Measurements from ENCODE around the gene SERF1A. TPM values are rescaled to one million over a fixed set of nuclear protein-coding genes. Genes with fewer than 3 reads are reported as not detected.
"Not testable (repeated sequence)": the region's sequence is repeated elsewhere in the genome, so short reads cannot be mapped to it uniquely, and the experiment has no call there.

Gene SERF1A
- total and polyA plus RNA-seq, 9 of the 15 experiments (the other 6 are each of a cell fraction or from before 2014, with no cell fraction given): 0.71 to 4.0 (median 2.9) TPM

DNA sequence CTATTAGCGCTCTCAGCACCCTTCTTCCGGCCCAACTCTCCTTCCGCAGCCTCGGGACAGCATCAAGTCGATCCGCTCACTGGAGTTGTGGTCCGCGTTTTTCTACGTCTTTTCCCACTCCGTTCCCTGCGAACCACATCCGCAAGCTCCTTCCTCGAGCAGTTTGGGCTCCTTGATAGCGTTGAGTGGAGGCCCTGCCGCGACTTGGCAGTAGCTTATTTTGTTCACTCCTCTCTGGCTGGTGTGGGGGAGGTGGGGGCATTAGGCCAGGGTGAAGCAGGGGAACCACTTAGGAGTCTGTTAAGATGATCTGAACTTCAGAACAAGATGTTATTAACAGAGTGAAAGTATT lies 24.7 kb downstream of the SERF1A start:
- DNase-seq (ENCODE audit: extremely low read depth in 1 of 4, low spot score in 3 of 4); H3K9me1 ChIP-seq (ENCODE audit: control insufficient read depth, insufficient read depth, low read length); POLR2A ChIA-PET; H3K36me3 ChIP-seq (ENCODE audit: control insufficient read depth, insufficient read depth, low read length); H3K4me2 ChIP-seq (ENCODE audit: insufficient read depth, low read length); H3K4me1 ChIP-seq (replicated peaks in 1 of 2; ENCODE audit: control insufficient read depth in 2 of 2, insufficient read depth in 2 of 2, low read length in 2 of 2); H3K9ac ChIP-seq (ENCODE audit: insufficient read depth in 1 of 2, low read depth in 2 of 2, low read length in 2 of 2); H2AFZ ChIP-seq (ENCODE audit: low read depth, low read length); H4K20me1 ChIP-seq (replicated peaks; ENCODE audit: control insufficient read depth, insufficient read depth, low read length); CTCF ChIA-PET (ENCODE audit: low intra/inter-chr PET ratio); H3K27me3 ChIP-seq (ENCODE audit: control insufficient read depth in 2 of 2, insufficient read depth in 2 of 2, low read length in 2 of 2); BruUV-seq (replicated peaks); intact Hi-C loops (cut with micrococcal nuclease); H3K9me3 ChIP-seq (replicated peaks; ENCODE audit: control insufficient read depth, insufficient read depth, low read depth, low read length); H3K27ac ChIP-seq (ENCODE audit: extremely low read depth, low read depth, low read length); in situ Hi-C loops (cut with MboI); H3K4me3 ChIP-seq; H3K79me2 ChIP-seq (ENCODE audit: control insufficient read depth, insufficient read depth, low read length): not testable (repeated sequence)
- peak; percentile 51 for FAIRE-seq
- no CpG with 5 or more reads among the region's 16 CpGs for WGBS (ENCODE audit: insufficient coverage, low coverage, missing lambda C conversion rate)
- ATAC-seq: peak; percentile 81

- H3K36me3 ChIP-seq (ENCODE audit: control insufficient read depth, insufficient read depth, low read length); CTCF ChIA-PET (ENCODE audit: low intra/inter-chr PET ratio); H3K79me2 ChIP-seq (ENCODE audit: control insufficient read depth, insufficient read depth, low read length); H3K9ac ChIP-seq (ENCODE audit: insufficient read depth in 1 of 2, low read depth in 2 of 2, low read length in 2 of 2); H3K4me1 ChIP-seq (replicated peaks in 1 of 2; ENCODE audit: control insufficient read depth in 2 of 2, insufficient read depth in 2 of 2, low read length in 2 of 2); H3K4me3 ChIP-seq; H3K4me2 ChIP-seq (ENCODE audit: insufficient read depth, low read length); H2AFZ ChIP-seq (ENCODE audit: low read depth, low read length); in situ Hi-C loops (cut with MboI); H3K27ac ChIP-seq (ENCODE audit: extremely low read depth, low read depth, low read length); H3K9me1 ChIP-seq (ENCODE audit: control insufficient read depth, insufficient read depth, low read length); H3K9me3 ChIP-seq (replicated peaks; ENCODE audit: control insufficient read depth, insufficient read depth, low read depth, low read length); BruUV-seq (replicated peaks); DNase-seq (ENCODE audit: extremely low read depth in 1 of 4, low spot score in 3 of 4); POLR2A ChIA-PET; intact Hi-C loops (cut with micrococcal nuclease); H3K27me3 ChIP-seq (ENCODE audit: control insufficient read depth in 2 of 2, insufficient read depth in 2 of 2, low read length in 2 of 2); H4K20me1 ChIP-seq (replicated peaks; ENCODE audit: control insufficient read depth, insufficient read depth, low read length); FAIRE-seq: not testable (repeated sequence)
- WGBS (ENCODE audit: insufficient coverage, low coverage, missing lambda C conversion rate): no CpG with 5 or more reads among the region's 6 CpGs
- peak; percentile 45 for ATAC-seq
These were observed 31.4 kb downstream of the SERF1A start for GRCh38 chr5:70931709-70932368.

DNA sequence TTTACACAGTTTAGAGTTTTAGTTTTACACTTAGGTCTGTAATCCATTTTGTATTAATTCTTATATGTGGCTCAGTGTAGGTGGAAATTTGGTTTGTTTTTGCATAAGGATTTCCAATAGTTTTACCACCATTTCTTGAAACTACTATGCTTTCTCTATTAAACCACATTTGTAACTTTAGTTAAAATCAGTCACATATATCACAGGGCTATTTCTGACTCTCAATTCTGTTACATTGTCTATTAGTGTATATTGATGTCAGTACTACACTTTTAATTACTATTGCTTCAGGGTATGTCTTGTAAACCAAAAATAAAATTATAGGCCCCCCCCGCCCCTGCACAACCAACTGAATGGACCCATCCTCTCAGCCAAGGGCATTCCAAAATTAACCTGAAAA lies 32.1 kb downstream of the SERF1A start:
- H3K79me2 ChIP-seq (ENCODE audit: control insufficient read depth, insufficient read depth, low read length); H3K4me2 ChIP-seq (ENCODE audit: insufficient read depth, low read length); H3K9me3 ChIP-seq (replicated peaks; ENCODE audit: control insufficient read depth, insufficient read depth, low read depth, low read length); H2AFZ ChIP-seq (ENCODE audit: low read depth, low read length); H3K4me1 ChIP-seq (replicated peaks in 1 of 2; ENCODE audit: control insufficient read depth in 2 of 2, insufficient read depth in 2 of 2, low read length in 2 of 2); H3K9me1 ChIP-seq (ENCODE audit: control insufficient read depth, insufficient read depth, low read length); DNase-seq (ENCODE audit: extremely low read depth in 1 of 4, low spot score in 3 of 4); H3K27ac ChIP-seq (ENCODE audit: extremely low read depth, low read depth, low read length); POLR2A ChIA-PET; H3K9ac ChIP-seq (ENCODE audit: insufficient read depth in 1 of 2, low read depth in 2 of 2, low read length in 2 of 2); ATAC-seq; FAIRE-seq; in situ Hi-C loops (cut with MboI); H3K36me3 ChIP-seq (ENCODE audit: control insufficient read depth, insufficient read depth, low read length); BruUV-seq (replicated peaks); H3K4me3 ChIP-seq; intact Hi-C loops (cut with micrococcal nuclease); H3K27me3 ChIP-seq (ENCODE audit: control insufficient read depth in 2 of 2, insufficient read depth in 2 of 2, low read length in 2 of 2); H4K20me1 ChIP-seq (replicated peaks; ENCODE audit: control insufficient read depth, insufficient read depth, low read length); CTCF ChIA-PET (ENCODE audit: low intra/inter-chr PET ratio): not testable (repeated sequence)
- WGBS (ENCODE audit: insufficient coverage, low coverage, missing lambda C conversion rate): no CpG with 5 or more reads among the region's 1 CpG

GRCh38 chr5:70953068-70953467 lies 52.6 kb downstream of the SERF1A start:
- H3K9me3 ChIP-seq (replicated peaks; ENCODE audit: control insufficient read depth, insufficient read depth, low read depth, low read length); H3K4me3 ChIP-seq; H3K79me2 ChIP-seq (ENCODE audit: control insufficient read depth, insufficient read depth, low read length); H3K27me3 ChIP-seq (ENCODE audit: control insufficient read depth in 2 of 2, insufficient read depth in 2 of 2, low read length in 2 of 2); intact Hi-C loops (cut with micrococcal nuclease); H2AFZ ChIP-seq (ENCODE audit: low read depth, low read length); H4K20me1 ChIP-seq (replicated peaks; ENCODE audit: control insufficient read depth, insufficient read depth, low read length); CTCF ChIA-PET (ENCODE audit: low intra/inter-chr PET ratio); H3K27ac ChIP-seq (ENCODE audit: extremely low read depth, low read depth, low read length); FAIRE-seq; H3K9me1 ChIP-seq (ENCODE audit: control insufficient read depth, insufficient read depth, low read length); H3K4me1 ChIP-seq (replicated peaks in 1 of 2; ENCODE audit: control insufficient read depth in 2 of 2, insufficient read depth in 2 of 2, low read length in 2 of 2); DNase-seq (ENCODE audit: extremely low read depth in 1 of 4, low spot score in 3 of 4); in situ Hi-C loops (cut with MboI); H3K4me2 ChIP-seq (ENCODE audit: insufficient read depth, low read length); POLR2A ChIA-PET; H3K36me3 ChIP-seq (ENCODE audit: control insufficient read depth, insufficient read depth, low read length); BruUV-seq (replicated peaks); ATAC-seq; H3K9ac ChIP-seq (ENCODE audit: insufficient read depth in 1 of 2, low read depth in 2 of 2, low read length in 2 of 2): not testable (repeated sequence)
- 97% methylated on average over 3 of the region's 10 CpGs for WGBS (ENCODE audit: insufficient coverage, low coverage, missing lambda C conversion rate)
